PC-3 (cell line): ENCODE results near the gene MACROD1.

Experiments used
- EZH2 ChIP-seq: fragments of 300-600 bp; sonication (generic); IDR thresholded peaks from one replicate; pipeline ENCODE4 v1.6.1; 2017; ENCODE audit warnings: antibody characterized with exemption, mild to moderate bottlenecking, low read length; ENCODE audit not compliant: unreplicated experiment
- EZH2phosphoT487 ChIP-seq: fragments of 300-600 bp; sonication (generic); IDR thresholded peaks from 2 replicates; pipeline ENCODE4 v1.6.1; 2018; ENCODE audit warnings: mild to moderate bottlenecking, antibody characterized with exemption, low read length, borderline replicate concordance
- TF ChIP-seq, protein P1 (sequence below): fragments of 300-600 bp; sonication (generic); conservative IDR thresholded peaks from 2 replicates; pipeline ENCODE4 v1.5.1; 2017; ENCODE audit warnings: antibody characterized with exemption, low read depth, mild to moderate bottlenecking, low read length

DNA sequence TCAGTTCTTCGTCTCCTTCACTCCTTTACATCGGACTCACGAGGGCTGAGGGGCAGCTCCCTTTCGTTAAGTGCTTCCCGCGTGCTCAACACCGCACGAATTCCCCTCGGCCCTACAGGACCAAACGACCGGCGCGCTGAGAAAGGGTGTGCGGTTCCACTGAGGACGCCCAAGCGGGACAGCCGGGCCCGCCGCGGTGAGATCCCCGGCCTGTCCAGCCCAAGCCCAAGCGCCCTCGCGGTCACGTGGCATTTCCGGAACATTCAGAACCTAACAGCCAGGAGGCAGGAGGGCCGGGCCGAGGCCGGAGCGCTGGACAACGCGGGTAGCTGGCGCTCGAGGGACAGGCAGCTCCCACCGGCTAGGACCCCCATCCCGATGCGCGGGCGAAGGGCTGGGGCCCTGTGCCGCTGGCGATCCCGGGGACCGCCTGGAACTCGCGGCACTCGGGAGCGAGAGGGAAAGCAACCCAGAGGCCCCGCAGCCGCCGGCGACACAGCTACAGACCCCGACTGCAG lies 19.3 kb upstream of the MACROD1 start:
- TF ChIP-seq, protein P1, sequence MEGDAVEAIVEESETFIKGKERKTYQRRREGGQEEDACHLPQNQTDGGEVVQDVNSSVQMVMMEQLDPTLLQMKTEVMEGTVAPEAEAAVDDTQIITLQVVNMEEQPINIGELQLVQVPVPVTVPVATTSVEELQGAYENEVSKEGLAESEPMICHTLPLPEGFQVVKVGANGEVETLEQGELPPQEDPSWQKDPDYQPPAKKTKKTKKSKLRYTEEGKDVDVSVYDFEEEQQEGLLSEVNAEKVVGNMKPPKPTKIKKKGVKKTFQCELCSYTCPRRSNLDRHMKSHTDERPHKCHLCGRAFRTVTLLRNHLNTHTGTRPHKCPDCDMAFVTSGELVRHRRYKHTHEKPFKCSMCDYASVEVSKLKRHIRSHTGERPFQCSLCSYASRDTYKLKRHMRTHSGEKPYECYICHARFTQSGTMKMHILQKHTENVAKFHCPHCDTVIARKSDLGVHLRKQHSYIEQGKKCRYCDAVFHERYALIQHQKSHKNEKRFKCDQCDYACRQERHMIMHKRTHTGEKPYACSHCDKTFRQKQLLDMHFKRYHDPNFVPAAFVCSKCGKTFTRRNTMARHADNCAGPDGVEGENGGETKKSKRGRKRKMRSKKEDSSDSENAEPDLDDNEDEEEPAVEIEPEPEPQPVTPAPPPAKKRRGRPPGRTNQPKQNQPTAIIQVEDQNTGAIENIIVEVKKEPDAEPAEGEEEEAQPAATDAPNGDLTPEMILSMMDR = no peak
- no peak for TF ChIP-seq EZH2phosphoT487
- TF ChIP-seq EZH2 = no peak
